Calu3 (cell line): Measurements from ENCODE around the gene F5. TPM values are rescaled to one million over a fixed set of nuclear protein-coding genes. Genes with fewer than 3 reads are reported as not detected.

Source experiments
- BruUV-seq: library from RNA; stranded (reverse); fragments of 400-500 nt; replicated peaks from 2 replicates; lab custom pipeline; 2021; lab: Mats Ljungman, UMichigan
- CTCF ChIA-PET: fragments of 300-600 bp; sonication (Branson Sonifier 250); formaldehyde crosslinking; loops from one replicate; lab custom pipeline; 2022; ENCODE audit warnings: antibody characterized with exemption; lab: Charles Lee
- DNase-seq: peaks from one replicate; pipeline ENCODE4 v3.0.0; 2022
- H3K27ac Mint-ChIP-seq: one replicate; pipeline ENCODE4 v1.8.0; 2022; ENCODE audit warnings: mixed read lengths; ENCODE audit not compliant: unreplicated experiment
- H3K27me3 Mint-ChIP-seq: one replicate; pipeline ENCODE4 v1.8.0; 2022; ENCODE audit warnings: mixed read lengths; ENCODE audit not compliant: unreplicated experiment
- H3K36me3 Mint-ChIP-seq: one replicate; pipeline ENCODE4 v1.8.0; 2022; ENCODE audit warnings: mild to moderate bottlenecking, moderate library complexity, mixed read lengths; ENCODE audit not compliant: insufficient read depth, unreplicated experiment
- H3K4me1 Mint-ChIP-seq: one replicate; pipeline ENCODE4 v1.8.0; 2022; ENCODE audit warnings: mild to moderate bottlenecking, low read depth, mixed read lengths; ENCODE audit not compliant: unreplicated experiment
- H3K4me3 Mint-ChIP-seq: one replicate; pipeline ENCODE4 v1.8.0; 2022; ENCODE audit warnings: mild to moderate bottlenecking, low read depth, moderate library complexity, mixed read lengths; ENCODE audit not compliant: unreplicated experiment
- H3K9me3 Mint-ChIP-seq: one replicate; pipeline ENCODE4 v1.8.0; 2022; ENCODE audit warnings: low read depth, mixed read lengths; ENCODE audit not compliant: unreplicated experiment
- CTCF ChIP-seq: fragments of 200-600 bp; IDR thresholded peaks from one replicate; pipeline ENCODE4 v1.8.0; 2022; ENCODE audit warnings: antibody characterized with exemption; ENCODE audit not compliant: unreplicated experiment
- intact Hi-C: fragments of 100-400 bp; cut with micrococcal nuclease; formaldehyde crosslinking; loops from one replicate; pipeline ENCODE4 v1.10.0; 2022; ENCODE audit not compliant: unreplicated experiment
- total RNA-seq: library from RNA; stranded (reverse); gene quantifications from 2 replicates; pipeline ENCODE4 v1.2.3, GENCODE V29; 2022

Gene F5
- total RNA-seq, 1 experiment from 2014 or later = 8.1 TPM

DNA sequence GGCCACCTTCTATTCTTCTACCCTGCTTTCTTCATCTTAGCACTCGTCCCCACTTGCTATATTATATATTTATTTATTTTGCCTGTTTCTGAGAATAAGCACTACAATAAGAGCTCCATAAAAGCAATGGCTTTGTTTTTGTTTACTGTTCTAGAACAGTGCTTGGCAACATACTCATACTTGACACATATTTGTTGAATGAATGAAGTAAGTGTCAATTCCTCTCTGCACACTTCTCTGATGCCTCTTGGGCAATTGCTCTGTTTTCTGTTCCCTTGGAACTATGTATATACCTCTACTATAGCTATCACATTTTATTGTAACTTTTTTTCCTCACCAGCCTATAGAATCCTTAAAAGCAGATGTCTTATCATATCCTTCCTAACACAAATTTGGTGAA is 93.0 kb downstream of the F5 start:
- Mint-ChIP-seq H3K4me1 (peaks cover 37% of the 10 kb centered on the region), H3K27ac (no peak overlapping the region), H3K9me3 (peaks cover 3% of the 10 kb centered on the region), H3K4me3 (no peak overlapping the region), H3K36me3 (peaks cover under 1% of the 10 kb centered on the region), H3K27me3 (no peaks in the 10 kb centered on the region)
- no TSS peak for BruUV-seq
- no peak for TF ChIP-seq CTCF
- intact Hi-C loops = no loop called here
- CTCF ChIA-PET = no interaction called here
- DNase-seq = no peak

- CTCF ChIA-PET = interaction anchor here (1.5 kb wide), 1 partner anchor 19 kb away, joined by 3 read pairs; no protein-coding TSS in a partner anchor
- no peak overlapping the region for H3K4me3 Mint-ChIP-seq
- no peaks in the 10 kb centered on the region for H3K9me3 Mint-ChIP-seq
- no TSS peak for BruUV-seq
- H3K4me1 Mint-ChIP-seq = peaks cover 39% of the 10 kb centered on the region
- peaks cover 14% of the 10 kb centered on the region for H3K36me3 Mint-ChIP-seq
- TF ChIP-seq CTCF = no peak
- no peak overlapping the region for H3K27ac Mint-ChIP-seq
- DNase-seq = no peak
- no peaks in the 10 kb centered on the region for H3K27me3 Mint-ChIP-seq
- intact Hi-C loops = no loop called here
Measured at GRCh38 chr1:169491845-169492281, 94.4 kb downstream of the F5 start.

GRCh38 chr1:169488157-169488556 is 98.1 kb downstream of the F5 start:
- Mint-ChIP-seq H3K9me3 (no peaks in the 10 kb centered on the region), H3K4me1 (peaks cover 42% of the 10 kb centered on the region), H3K27ac (peak overlapping the region; percentile 99), H3K27me3 (no peaks in the 10 kb centered on the region), H3K4me3 (peak overlapping the region; percentile 87), H3K36me3 (peaks cover 51% of the 10 kb centered on the region)
- CTCF ChIA-PET = interaction anchor here (0.6 to 3.1 kb wide), 3 partner anchors 21 to 401 kb away, joined by 3 to 25 read pairs (median 3); no protein-coding TSS in a partner anchor
- no peak for DNase-seq
- no TSS peak for BruUV-seq
- intact Hi-C loops = loop anchor here (5.0 kb wide), 1 partner anchor 39 kb away; no protein-coding TSS in a partner anchor
- no peak for TF ChIP-seq CTCF

DNA sequence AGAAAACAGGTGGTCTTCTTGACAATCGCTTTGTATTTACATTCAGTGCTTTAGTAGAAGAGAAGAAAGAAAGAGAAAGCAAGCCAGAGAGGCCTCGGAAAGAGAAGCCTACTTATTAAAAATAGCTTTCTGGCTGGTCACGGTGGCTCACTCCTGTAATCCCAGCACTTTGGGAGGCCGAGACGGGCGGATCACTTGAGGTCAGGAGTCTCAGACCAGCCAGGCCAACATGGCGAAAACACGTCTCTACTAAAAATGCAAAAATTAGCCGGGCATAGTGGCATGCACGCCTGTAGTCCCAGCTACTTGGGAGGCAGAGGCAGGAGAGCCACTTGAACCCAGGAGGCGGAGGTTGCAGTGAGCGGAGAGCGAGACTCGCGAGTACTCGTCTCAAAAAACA is 98.7 kb downstream of the F5 start:
- no peaks in the 10 kb centered on the region for H3K9me3 Mint-ChIP-seq
- H3K36me3 Mint-ChIP-seq = peaks cover 54% of the 10 kb centered on the region
- H3K27ac Mint-ChIP-seq = peak overlapping the region; percentile 99
- CTCF ChIA-PET = interaction anchor here (3.1 kb wide), 1 partner anchor 22 kb away, joined by 25 read pairs; no protein-coding TSS in a partner anchor
- peaks cover 48% of the 10 kb centered on the region for H3K4me1 Mint-ChIP-seq
- intact Hi-C loops = loop anchor here (2.0 to 5.0 kb wide), 3 partner anchors 21 to 51 kb away; no protein-coding TSS in a partner anchor
- BruUV-seq = no TSS peak
- DNase-seq = no peak
- H3K27me3 Mint-ChIP-seq = no peaks in the 10 kb centered on the region
- TF ChIP-seq CTCF = no peak
- H3K4me3 Mint-ChIP-seq = peak overlapping the region; percentile 87
